ENCODE results near the gene ITPR3. TPM values are rescaled to one million over a fixed set of nuclear protein-coding genes. Genes with fewer than 3 reads are reported as not detected.

The ITPR3 gene
- polyA plus RNA-seq, 1 donor (not counting 4 experiments of a cell fraction or from before 2014, with no cell fraction given) = 43.3 TPM

DNA sequence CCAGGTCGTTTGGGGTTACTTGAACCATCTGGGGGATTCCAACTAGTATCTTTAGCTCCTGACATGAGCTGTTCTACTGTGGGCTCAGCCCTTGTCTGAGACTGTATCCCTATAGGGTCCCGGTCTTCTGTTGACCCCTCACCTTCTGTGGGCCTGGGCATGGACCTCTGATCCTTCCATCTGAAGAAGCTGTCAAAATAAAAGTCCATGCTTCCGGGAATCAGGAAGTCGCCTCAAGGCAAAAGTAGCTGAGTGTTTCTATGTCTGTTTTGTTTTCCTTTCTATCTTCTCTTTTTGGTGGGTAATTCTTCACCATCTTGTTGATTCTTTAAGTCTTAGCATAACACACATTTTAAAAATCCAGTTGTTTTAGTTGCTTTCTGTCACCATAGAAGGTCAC is 30.3 kb downstream of the ITPR3 start:
- H3K9me3 ChIP-seq (ENCODE audit: control insufficient read depth, low read depth, low read length) = no peaks in the 10 kb centered on the region
- TF ChIP-seq EZH2 (IDR thresholded peaks at IDR 0.05; ENCODE audit: low read length) = no peak
- TF ChIP-seq, protein P1, sequence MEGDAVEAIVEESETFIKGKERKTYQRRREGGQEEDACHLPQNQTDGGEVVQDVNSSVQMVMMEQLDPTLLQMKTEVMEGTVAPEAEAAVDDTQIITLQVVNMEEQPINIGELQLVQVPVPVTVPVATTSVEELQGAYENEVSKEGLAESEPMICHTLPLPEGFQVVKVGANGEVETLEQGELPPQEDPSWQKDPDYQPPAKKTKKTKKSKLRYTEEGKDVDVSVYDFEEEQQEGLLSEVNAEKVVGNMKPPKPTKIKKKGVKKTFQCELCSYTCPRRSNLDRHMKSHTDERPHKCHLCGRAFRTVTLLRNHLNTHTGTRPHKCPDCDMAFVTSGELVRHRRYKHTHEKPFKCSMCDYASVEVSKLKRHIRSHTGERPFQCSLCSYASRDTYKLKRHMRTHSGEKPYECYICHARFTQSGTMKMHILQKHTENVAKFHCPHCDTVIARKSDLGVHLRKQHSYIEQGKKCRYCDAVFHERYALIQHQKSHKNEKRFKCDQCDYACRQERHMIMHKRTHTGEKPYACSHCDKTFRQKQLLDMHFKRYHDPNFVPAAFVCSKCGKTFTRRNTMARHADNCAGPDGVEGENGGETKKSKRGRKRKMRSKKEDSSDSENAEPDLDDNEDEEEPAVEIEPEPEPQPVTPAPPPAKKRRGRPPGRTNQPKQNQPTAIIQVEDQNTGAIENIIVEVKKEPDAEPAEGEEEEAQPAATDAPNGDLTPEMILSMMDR (optimal IDR thresholded peaks at IDR 0.05 in 1 of 3, IDR thresholded peaks at IDR 0.05 in 1 of 3, conservative IDR thresholded peaks at IDR 0.05 in 1 of 3; ENCODE audit: extremely low read depth in 1 of 3, insufficient read depth in 2 of 3, low read length in 3 of 3) = no peak
- DNase-seq (ENCODE audit: low read depth, low spot score) = no peak
- no peaks in the 10 kb centered on the region for H3K27me3 ChIP-seq (ENCODE audit: control insufficient read depth, extremely low read depth, insufficient read depth, low read length)
- H3K9me1 ChIP-seq (ENCODE audit: control insufficient read depth, extremely low read depth, insufficient read depth, low read length) = no peaks in the 10 kb centered on the region
- peaks cover 20 to 38% of the 10 kb centered on the region in 2 experiments for H3K36me3 ChIP-seq (ENCODE audit: control insufficient read depth in 2 of 2, extremely low read depth in 1 of 2, insufficient read depth in 2 of 2, low read length in 2 of 2)
- no peak overlapping the region for H3K4me2 ChIP-seq (ENCODE audit: control insufficient read depth, extremely low read depth, insufficient read depth, low read depth, low read length)
- H3K4me1 ChIP-seq (ENCODE audit: control insufficient read depth, extremely low read depth, insufficient read depth, low read length) = no peaks in the 10 kb centered on the region
- H2AFZ ChIP-seq (ENCODE audit: control insufficient read depth, low read length) = no peak overlapping the region
- H3K27ac ChIP-seq (ENCODE audit: control insufficient read depth, insufficient read depth, low read length) = no peak overlapping the region
- H3K79me2 ChIP-seq (ENCODE audit: control insufficient read depth, insufficient read depth, low read length) = peaks cover 63% of the 10 kb centered on the region
- dilution Hi-C loops (cut with MboI; ENCODE audit: extremely low pct_ligation_motif_present, low sequenced_read_pairs) = no loop called here
- no peak overlapping the region for H3K9ac ChIP-seq (ENCODE audit: control insufficient read depth, extremely low read depth, insufficient read depth, low read length)
- no peak for FAIRE-seq
- no peak overlapping the region for H3K4me3 ChIP-seq (ENCODE audit: control insufficient read depth in 2 of 3, extremely low read depth in 1 of 3, insufficient read depth in 2 of 3, low read depth in 1 of 3, low read length in 3 of 3)
- peaks cover 4% of the 10 kb centered on the region for H4K20me1 ChIP-seq (ENCODE audit: control insufficient read depth, extremely low read depth, insufficient read depth, low read length)

DNA sequence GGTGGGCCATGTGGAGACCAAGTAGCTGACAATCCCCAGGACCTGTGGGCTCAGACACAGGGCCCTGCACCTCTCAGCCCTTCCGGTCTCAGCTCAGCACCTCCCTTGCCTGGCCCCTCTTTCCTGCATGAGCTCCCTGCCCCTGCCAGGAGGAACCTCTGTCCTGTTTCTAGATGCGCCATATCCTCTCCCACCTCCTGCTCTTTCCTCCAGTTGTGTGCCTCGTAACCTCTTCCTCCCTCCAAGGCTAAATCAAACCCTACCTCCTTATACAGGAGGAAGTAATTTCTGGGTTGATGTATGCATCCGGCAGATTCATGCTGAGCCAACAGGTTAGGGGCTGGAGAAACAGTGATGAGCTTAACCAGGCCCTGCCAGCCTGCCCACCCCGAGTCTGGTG is 30.9 kb downstream of the ITPR3 start:
- Histone ChIP-seq H3K9me1 (ENCODE audit: control insufficient read depth, extremely low read depth, insufficient read depth, low read length) (no peaks in the 10 kb centered on the region), H3K9ac (ENCODE audit: control insufficient read depth, extremely low read depth, insufficient read depth, low read length) (no peak overlapping the region), H3K79me2 (ENCODE audit: control insufficient read depth, insufficient read depth, low read length) (peaks cover 59% of the 10 kb centered on the region), H3K9me3 (ENCODE audit: control insufficient read depth, low read depth, low read length) (no peaks in the 10 kb centered on the region), H3K4me1 (ENCODE audit: control insufficient read depth, extremely low read depth, insufficient read depth, low read length) (no peaks in the 10 kb centered on the region), H2AFZ (ENCODE audit: control insufficient read depth, low read length) (no peak overlapping the region), H3K4me2 (ENCODE audit: control insufficient read depth, extremely low read depth, insufficient read depth, low read depth, low read length) (no peak overlapping the region), H3K36me3 (ENCODE audit: control insufficient read depth in 2 of 2, extremely low read depth in 1 of 2, insufficient read depth in 2 of 2, low read length in 2 of 2) (peaks cover 25 to 43% of the 10 kb centered on the region in 2 experiments), H3K27ac (ENCODE audit: control insufficient read depth, insufficient read depth, low read length) (no peak overlapping the region), H4K20me1 (ENCODE audit: control insufficient read depth, extremely low read depth, insufficient read depth, low read length) (peaks cover 7% of the 10 kb centered on the region), H3K27me3 (ENCODE audit: control insufficient read depth, extremely low read depth, insufficient read depth, low read length) (no peaks in the 10 kb centered on the region), H3K4me3 (ENCODE audit: control insufficient read depth in 2 of 3, extremely low read depth in 1 of 3, insufficient read depth in 2 of 3, low read depth in 1 of 3, low read length in 3 of 3) (no peak overlapping the region)
- dilution Hi-C loops (cut with MboI; ENCODE audit: extremely low pct_ligation_motif_present, low sequenced_read_pairs) = no loop called here
- FAIRE-seq (no peak), DNase-seq (ENCODE audit: low read depth, low spot score) (no peak)
- TF ChIP-seq, protein P1 (optimal IDR thresholded peaks at IDR 0.05 in 1 of 3, IDR thresholded peaks at IDR 0.05 in 1 of 3, conservative IDR thresholded peaks at IDR 0.05 in 1 of 3; ENCODE audit: extremely low read depth in 1 of 3, insufficient read depth in 2 of 3, low read length in 3 of 3) = no peak
- TF ChIP-seq EZH2 (IDR thresholded peaks at IDR 0.05; ENCODE audit: low read length) = no peak

Measured in keratinocyte (primary cell).